ENCODE results near the gene OTOP1. TPM values are rescaled to one million over a fixed set of nuclear protein-coding genes. Genes with fewer than 3 reads are reported as not detected.

The OTOP1 gene
- total and polyA plus RNA-seq, 10 of the 15 experiments (the other 5 are each of a cell fraction or from before 2014, with no cell fraction given) = not detected

DNA sequence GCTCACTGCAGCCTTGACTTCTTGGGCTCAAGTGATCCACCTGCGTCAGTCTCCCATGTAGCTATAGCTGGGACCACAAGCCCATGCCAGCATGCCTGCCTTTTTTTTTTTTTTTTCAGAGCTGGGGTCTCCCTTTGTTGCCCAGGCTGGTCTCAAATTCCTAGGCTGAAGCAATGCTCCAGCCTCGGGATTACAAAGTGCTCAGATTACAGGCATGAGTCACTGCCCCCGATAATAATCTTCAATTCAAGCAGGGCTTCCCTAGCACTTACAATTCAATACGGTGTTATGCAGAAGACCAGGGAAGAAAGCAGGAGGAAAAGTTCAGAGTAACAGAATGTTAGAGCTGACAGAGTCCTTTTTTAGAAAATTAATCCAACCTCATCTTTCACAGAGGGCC lies 26.1 kb downstream of the OTOP1 start:
- intact Hi-C loops (cut with micrococcal nuclease; ENCODE audit: unreplicated experiment) (no loop called here), in situ Hi-C loops (cut with MboI) (no loop called here)
- H3K27me3 ChIP-seq (replicated peaks in 1 of 2; ENCODE audit: control insufficient read depth in 2 of 2, insufficient read depth in 2 of 2, low read length in 1 of 2) = peaks cover 1 to 2% of the 10 kb centered on the region in 2 experiments; a peak in 2 of 4 replicates
- ChIA-PET POLR2A (no interaction called here), CTCF (interaction anchor here (0.7 kb wide), 1 partner anchor 1365 kb away, joined by 3 read pairs; no protein-coding TSS in a partner anchor), RAD21 (ENCODE audit: unreplicated experiment) (no interaction called here), SMC1A (ENCODE audit: uncharacterized antibody, unreplicated experiment) (no interaction called here)
- no peaks in the 10 kb centered on the region for H3K9me3 ChIP-seq (replicated peaks; ENCODE audit: control insufficient read depth, insufficient read depth, low read length)
- no peak overlapping the region for H3K4me3 ChIP-seq
- WGBS (ENCODE audit: insufficient coverage, insufficient replicate concordance, low lambda C conversion rate, missing lambda C conversion rate) = 67% methylated on average over 4 of the region's 4 CpGs
- no peak overlapping the region for H2AFZ ChIP-seq (ENCODE audit: control insufficient read depth, low read depth, low read length)
- BruUV-seq (replicated peaks) = no TSS peak
- no peaks in the 10 kb centered on the region for H3K4me1 ChIP-seq (ENCODE audit: control insufficient read depth, insufficient read depth, low read length)
- TF ChIP-seq, protein P1, sequence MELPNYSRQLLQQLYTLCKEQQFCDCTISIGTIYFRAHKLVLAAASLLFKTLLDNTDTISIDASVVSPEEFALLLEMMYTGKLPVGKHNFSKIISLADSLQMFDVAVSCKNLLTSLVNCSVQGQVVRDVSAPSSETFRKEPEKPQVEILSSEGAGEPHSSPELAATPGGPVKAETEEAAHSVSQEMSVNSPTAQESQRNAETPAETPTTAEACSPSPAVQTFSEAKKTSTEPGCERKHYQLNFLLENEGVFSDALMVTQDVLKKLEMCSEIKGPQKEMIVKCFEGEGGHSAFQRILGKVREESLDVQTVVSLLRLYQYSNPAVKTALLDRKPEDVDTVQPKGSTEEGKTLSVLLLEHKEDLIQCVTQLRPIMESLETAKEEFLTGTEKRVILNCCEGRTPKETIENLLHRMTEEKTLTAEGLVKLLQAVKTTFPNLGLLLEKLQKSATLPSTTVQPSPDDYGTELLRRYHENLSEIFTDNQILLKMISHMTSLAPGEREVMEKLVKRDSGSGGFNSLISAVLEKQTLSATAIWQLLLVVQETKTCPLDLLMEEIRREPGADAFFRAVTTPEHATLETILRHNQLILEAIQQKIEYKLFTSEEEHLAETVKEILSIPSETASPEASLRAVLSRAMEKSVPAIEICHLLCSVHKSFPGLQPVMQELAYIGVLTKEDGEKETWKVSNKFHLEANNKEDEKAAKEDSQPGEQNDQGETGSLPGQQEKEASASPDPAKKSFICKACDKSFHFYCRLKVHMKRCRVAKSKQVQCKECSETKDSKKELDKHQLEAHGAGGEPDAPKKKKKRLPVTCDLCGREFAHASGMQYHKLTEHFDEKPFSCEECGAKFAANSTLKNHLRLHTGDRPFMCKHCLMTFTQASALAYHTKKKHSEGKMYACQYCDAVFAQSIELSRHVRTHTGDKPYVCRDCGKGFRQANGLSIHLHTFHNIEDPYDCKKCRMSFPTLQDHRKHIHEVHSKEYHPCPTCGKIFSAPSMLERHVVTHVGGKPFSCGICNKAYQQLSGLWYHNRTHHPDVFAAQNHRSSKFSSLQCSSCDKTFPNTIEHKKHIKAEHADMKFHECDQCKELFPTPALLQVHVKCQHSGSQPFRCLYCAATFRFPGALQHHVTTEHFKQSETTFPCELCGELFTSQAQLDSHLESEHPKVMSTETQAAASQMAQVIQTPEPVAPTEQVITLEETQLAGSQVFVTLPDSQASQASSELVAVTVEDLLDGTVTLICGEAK (IDR thresholded peaks at IDR 0.05; ENCODE audit: borderline replicate concordance) = no peak
- TF ChIP-seq TCF7 (IDR thresholded peaks at IDR 0.05; ENCODE audit: borderline replicate concordance) (no peak), NRF1 (conservative IDR thresholded peaks at IDR 0.05; ENCODE audit: low read depth, low read length) (no peak), BCL11A (IDR thresholded peaks at IDR 0.05; ENCODE audit: low read depth, low read length) (no peak)
- no peak for FAIRE-seq
- no peak overlapping the region for H3K4me2 ChIP-seq (ENCODE audit: control insufficient read depth, insufficient read depth)
- no peak for ATAC-seq
- H3K79me2 ChIP-seq (ENCODE audit: control insufficient read depth, insufficient read depth, low read length) = no peaks in the 10 kb centered on the region
- H3K27ac ChIP-seq (ENCODE audit: control insufficient read depth, insufficient read depth) = no peak overlapping the region
- no peaks in the 10 kb centered on the region for H3K36me3 ChIP-seq (ENCODE audit: control insufficient read depth in 2 of 2, insufficient read depth in 2 of 2, low read length in 1 of 2)
- DNase-seq (ENCODE audit: low read depth, low spot score) = no peak
- no peak overlapping the region for H3K9ac ChIP-seq (ENCODE audit: control insufficient read depth, insufficient read depth, low read length)
- H4K20me1 ChIP-seq (ENCODE audit: control insufficient read depth, insufficient read depth) = no peaks in the 10 kb centered on the region
